HepG2 (cell line): ENCODE results near the gene PRPF4.
"Not testable (repeated sequence)": the region's sequence is repeated elsewhere in the genome, so short reads cannot be mapped to it uniquely, and the experiment has no call there.

Source experiments
- TP53 ChIP-seq: sonication (generic); formaldehyde crosslinking; conservative IDR thresholded peaks from 2 replicates; pipeline ENCODE4 v1.4.0; 2020; ENCODE audit warnings: missing genetic modification reagents
- ZFX ChIP-seq: sonication (generic); formaldehyde crosslinking; IDR thresholded peaks from 2 replicates; pipeline ENCODE4 v1.4.0; 2020; ENCODE audit warnings: mild to moderate bottlenecking, low read depth, missing genetic modification reagents, moderate library complexity
- ZNF549 ChIP-seq: sonication (generic); formaldehyde crosslinking; IDR thresholded peaks from 2 replicates; pipeline ENCODE4 v1.5.0; 2020; ENCODE audit warnings: missing genetic modification reagents
- TF ChIP-seq, protein P1 (sequence below): IDR thresholded peaks from 2 replicates; pipeline ENCODE4 v1.6.1; 2012; ENCODE audit warnings: inconsistent platforms
- TF ChIP-seq, protein P2 (sequence below): sonication (generic); formaldehyde crosslinking; IDR thresholded peaks from 2 replicates; pipeline ENCODE4 v1.4.0; 2020; ENCODE audit warnings: missing genetic modification reagents, borderline replicate concordance

- TF ChIP-seq, protein P1, sequence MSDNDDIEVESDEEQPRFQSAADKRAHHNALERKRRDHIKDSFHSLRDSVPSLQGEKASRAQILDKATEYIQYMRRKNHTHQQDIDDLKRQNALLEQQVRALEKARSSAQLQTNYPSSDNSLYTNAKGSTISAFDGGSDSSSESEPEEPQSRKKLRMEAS = not testable (repeated sequence)
- TF ChIP-seq ZFX, ZNF549, TP53 (CRISPR knock-in tag): not testable (repeated sequence)
- TF ChIP-seq, protein P2, sequence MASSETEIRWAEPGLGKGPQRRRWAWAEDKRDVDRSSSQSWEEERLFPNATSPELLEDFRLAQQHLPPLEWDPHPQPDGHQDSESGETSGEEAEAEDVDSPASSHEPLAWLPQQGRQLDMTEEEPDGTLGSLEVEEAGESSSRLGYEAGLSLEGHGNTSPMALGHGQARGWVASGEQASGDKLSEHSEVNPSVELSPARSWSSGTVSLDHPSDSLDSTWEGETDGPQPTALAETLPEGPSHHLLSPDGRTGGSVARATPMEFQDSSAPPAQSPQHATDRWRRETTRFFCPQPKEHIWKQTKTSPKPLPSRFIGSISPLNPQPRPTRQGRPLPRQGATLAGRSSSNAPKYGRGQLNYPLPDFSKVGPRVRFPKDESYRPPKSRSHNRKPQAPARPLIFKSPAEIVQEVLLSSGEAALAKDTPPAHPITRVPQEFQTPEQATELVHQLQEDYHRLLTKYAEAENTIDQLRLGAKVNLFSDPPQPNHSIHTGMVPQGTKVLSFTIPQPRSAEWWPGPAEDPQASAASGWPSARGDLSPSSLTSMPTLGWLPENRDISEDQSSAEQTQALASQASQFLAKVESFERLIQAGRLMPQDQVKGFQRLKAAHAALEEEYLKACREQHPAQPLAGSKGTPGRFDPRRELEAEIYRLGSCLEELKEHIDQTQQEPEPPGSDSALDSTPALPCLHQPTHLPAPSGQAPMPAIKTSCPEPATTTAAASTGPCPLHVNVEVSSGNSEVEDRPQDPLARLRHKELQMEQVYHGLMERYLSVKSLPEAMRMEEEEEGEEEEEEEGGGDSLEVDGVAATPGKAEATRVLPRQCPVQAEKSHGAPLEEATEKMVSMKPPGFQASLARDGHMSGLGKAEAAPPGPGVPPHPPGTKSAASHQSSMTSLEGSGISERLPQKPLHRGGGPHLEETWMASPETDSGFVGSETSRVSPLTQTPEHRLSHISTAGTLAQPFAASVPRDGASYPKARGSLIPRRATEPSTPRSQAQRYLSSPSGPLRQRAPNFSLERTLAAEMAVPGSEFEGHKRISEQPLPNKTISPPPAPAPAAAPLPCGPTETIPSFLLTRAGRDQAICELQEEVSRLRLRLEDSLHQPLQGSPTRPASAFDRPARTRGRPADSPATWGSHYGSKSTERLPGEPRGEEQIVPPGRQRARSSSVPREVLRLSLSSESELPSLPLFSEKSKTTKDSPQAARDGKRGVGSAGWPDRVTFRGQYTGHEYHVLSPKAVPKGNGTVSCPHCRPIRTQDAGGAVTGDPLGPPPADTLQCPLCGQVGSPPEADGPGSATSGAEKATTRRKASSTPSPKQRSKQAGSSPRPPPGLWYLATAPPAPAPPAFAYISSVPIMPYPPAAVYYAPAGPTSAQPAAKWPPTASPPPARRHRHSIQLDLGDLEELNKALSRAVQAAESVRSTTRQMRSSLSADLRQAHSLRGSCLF (CRISPR knock-in tag) = not testable (repeated sequence)
Observed at GRCh38 chr9:113296247-113296646, 20.8 kb downstream of the PRPF4 start.
